Mesothelial cell of epicardium (in vitro differentiated cells): ENCODE data around the gene POLQ. TPM values are rescaled to one million over a fixed set of nuclear protein-coding genes. Genes with fewer than 3 reads are reported as not detected.
A peak's percentile ranks its signal among the peaks of the same experiment; 100 is the strongest.
"Not testable (repeated sequence)": the region's sequence is repeated elsewhere in the genome, so short reads cannot be mapped to it uniquely, and the experiment has no call there.

Source experiments
- DNase-seq, 2 experiments: peaks; one replicate each; pipeline ENCODE4 v3.0.0; 2021; ENCODE audit warnings: low spot score in 2 of 2; ENCODE audit not compliant: unreplicated experiment in 2 of 2
- H3K27ac Mint-ChIP-seq: 2 replicates; pipeline ENCODE4 v1.8.0; 2021; ENCODE audit warnings: mixed read lengths
- H3K27me3 Mint-ChIP-seq: 2 replicates; pipeline ENCODE4 v1.8.0; 2021; ENCODE audit warnings: low read depth, mixed read lengths
- H3K36me3 Mint-ChIP-seq: 2 replicates; pipeline ENCODE4 v1.8.0; 2021; ENCODE audit warnings: mixed read lengths
- H3K4me1 Mint-ChIP-seq: 2 replicates; pipeline ENCODE4 v1.8.0; 2021; ENCODE audit warnings: mixed read lengths
- H3K4me3 Mint-ChIP-seq: 2 replicates; pipeline ENCODE4 v1.8.0; 2021; ENCODE audit warnings: mild to moderate bottlenecking, moderate library complexity, mixed read lengths
- H3K9me3 Mint-ChIP-seq: 2 replicates; pipeline ENCODE4 v1.8.0; 2021; ENCODE audit warnings: mixed read lengths
- total RNA-seq: library from RNA; stranded (reverse); gene quantifications from 3 replicates; pipeline ENCODE4 v1.2.1, GENCODE V29; 2021
- TF ChIP-seq, protein P1 (sequence below): fragments of 200-600 bp; sonication (generic); IDR thresholded peaks from one replicate; pipeline ENCODE4 v1.5.0; 2021; ENCODE audit warnings: antibody characterized with exemption; ENCODE audit not compliant: unreplicated experiment

Gene POLQ
- total RNA-seq, 1 donor from 2014 or later = 4.9 TPM

DNA sequence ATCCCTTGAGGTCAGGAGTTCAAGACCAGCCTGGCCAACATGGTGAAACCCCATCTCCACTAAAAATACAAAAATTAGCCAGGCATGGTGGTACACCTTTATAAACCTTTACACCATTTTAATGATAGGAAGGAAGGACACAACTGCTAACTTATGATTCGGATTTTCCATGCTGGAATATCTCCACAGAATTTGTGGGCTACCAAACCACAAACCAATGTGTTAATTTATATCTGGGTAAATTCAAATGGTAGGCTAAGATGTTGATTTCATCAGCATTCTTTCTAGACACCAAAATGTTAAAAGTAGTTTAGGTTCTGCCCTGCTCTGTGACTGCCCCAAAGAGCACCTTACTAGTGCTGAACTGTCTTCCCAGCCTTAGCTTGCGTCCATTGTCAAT, 72.8 kb downstream of the POLQ start:
- Mint-ChIP-seq H3K9me3 (no peaks in the 10 kb centered on the region), H3K27me3 (no peaks in the 10 kb centered on the region), H3K4me3 (no peak overlapping the region), H3K36me3 (peaks cover 7% of the 10 kb centered on the region), H3K4me1 (no peaks in the 10 kb centered on the region), H3K27ac (no peak overlapping the region)
- TF ChIP-seq, protein P1, sequence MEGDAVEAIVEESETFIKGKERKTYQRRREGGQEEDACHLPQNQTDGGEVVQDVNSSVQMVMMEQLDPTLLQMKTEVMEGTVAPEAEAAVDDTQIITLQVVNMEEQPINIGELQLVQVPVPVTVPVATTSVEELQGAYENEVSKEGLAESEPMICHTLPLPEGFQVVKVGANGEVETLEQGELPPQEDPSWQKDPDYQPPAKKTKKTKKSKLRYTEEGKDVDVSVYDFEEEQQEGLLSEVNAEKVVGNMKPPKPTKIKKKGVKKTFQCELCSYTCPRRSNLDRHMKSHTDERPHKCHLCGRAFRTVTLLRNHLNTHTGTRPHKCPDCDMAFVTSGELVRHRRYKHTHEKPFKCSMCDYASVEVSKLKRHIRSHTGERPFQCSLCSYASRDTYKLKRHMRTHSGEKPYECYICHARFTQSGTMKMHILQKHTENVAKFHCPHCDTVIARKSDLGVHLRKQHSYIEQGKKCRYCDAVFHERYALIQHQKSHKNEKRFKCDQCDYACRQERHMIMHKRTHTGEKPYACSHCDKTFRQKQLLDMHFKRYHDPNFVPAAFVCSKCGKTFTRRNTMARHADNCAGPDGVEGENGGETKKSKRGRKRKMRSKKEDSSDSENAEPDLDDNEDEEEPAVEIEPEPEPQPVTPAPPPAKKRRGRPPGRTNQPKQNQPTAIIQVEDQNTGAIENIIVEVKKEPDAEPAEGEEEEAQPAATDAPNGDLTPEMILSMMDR = no peak
- DNase-seq = no peak

DNA sequence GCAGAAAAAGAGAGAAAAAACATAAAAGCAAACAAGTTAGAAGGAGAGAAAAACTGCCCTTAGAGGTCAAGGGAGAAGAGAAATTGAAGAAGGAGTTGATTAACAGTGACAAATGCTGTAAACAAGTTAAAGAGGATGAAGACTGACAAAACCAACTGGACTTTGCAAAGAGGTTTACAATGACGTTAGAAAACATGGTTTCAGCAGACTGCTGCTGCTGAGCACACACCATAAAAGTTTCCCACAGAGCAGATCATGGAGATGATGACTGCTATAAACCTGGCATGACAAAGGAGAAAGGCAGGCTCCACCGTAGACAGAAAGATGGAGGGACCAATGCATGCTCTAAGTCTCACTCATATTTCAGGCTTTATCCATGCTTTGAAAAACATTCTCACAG, 78.7 kb downstream of the POLQ start:
- Mint-ChIP-seq H3K4me3 (no peak overlapping the region), H3K27me3 (no peaks in the 10 kb centered on the region), H3K36me3 (peaks cover 13% of the 10 kb centered on the region), H3K9me3 (no peaks in the 10 kb centered on the region), H3K27ac (peak overlapping the region; percentile 13), H3K4me1 (no peaks in the 10 kb centered on the region)
- DNase-seq = no peak
- TF ChIP-seq, protein P1 = no peak

DNA sequence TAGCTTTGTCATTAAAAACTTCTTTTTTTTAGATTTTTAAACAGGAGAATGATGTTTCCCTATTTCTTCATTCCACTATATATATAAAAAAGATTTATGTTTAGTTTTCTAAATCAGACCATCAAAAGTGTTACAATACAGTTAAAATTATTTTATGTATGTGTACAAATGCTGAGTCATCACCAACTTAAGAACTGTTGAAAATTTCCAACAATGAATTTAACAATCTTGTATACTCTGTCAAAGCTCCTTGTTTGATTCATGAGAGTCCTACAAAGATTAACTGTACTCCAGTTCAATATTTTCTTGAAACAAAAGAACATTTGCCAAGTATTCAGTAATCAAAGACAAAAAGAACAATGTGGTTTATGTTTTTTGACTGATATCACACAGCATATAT, 82.0 kb downstream of the POLQ start:
- no peaks in the 10 kb centered on the region for H3K4me1 Mint-ChIP-seq
- H3K27me3 Mint-ChIP-seq = no peaks in the 10 kb centered on the region
- no peak overlapping the region for H3K27ac Mint-ChIP-seq
- H3K36me3 Mint-ChIP-seq = peaks cover 22% of the 10 kb centered on the region
- TF ChIP-seq, protein P1 = no peak
- no peaks in the 10 kb centered on the region for H3K9me3 Mint-ChIP-seq
- no peak for DNase-seq
- H3K4me3 Mint-ChIP-seq = no peak overlapping the region

DNA sequence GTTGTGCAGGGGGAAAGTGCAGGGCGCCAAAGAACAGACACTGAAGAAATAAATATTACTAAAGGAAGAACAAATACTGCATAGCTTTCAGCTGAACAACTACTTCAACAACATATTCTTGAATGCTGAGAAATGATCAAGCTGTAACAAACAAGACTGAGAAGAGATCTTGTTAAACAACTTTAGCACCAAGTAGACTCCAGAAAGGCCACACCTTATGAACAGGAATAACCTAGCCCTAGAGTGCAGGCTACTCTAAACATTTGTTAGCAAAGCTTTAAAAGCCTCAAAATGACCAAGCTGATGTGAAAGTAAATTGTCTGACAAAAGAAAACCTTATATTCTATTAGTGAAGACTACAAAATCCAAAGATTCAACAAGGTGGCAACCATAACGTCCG, 83.2 kb downstream of the POLQ start:
- TF ChIP-seq, protein P1 = no peak
- H3K27ac Mint-ChIP-seq = no peak overlapping the region

DNA sequence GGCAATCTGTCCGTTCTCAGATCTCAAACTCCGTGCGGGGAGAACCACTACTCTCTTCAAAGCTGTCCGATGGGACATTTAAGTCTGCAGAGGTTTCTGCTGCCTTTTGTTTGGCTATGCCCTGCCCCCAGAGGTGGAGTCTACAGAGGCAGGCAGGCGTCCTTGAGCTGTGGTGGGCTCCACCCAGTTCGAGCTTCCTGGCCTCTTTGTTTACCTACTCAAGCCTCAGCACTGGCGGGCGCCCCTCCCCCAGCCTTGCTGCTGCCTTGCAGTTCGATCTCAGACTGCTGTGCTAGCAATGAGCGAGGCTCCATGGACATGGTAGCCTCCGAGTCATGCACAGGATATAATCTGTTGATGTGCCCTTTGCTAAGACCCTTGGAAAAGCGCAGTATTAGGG, 94.0 kb downstream of the POLQ start:
- not testable (repeated sequence) for H3K27ac Mint-ChIP-seq, H3K27me3 Mint-ChIP-seq, H3K4me3 Mint-ChIP-seq, H3K4me1 Mint-ChIP-seq, DNase-seq
- peaks cover 39% of the 10 kb centered on the region for H3K36me3 Mint-ChIP-seq
- H3K9me3 Mint-ChIP-seq = peaks cover 28% of the 10 kb centered on the region

More for the DNA sequence above, 83.2 kb downstream of the POLQ start:
- Mint-ChIP-seq H3K27me3 (no peaks in the 10 kb centered on the region), H3K4me3 (no peak overlapping the region), H3K9me3 (no peaks in the 10 kb centered on the region), H3K36me3 (peaks cover 26% of the 10 kb centered on the region), H3K4me1 (no peaks in the 10 kb centered on the region)
- no peak for DNase-seq

DNA sequence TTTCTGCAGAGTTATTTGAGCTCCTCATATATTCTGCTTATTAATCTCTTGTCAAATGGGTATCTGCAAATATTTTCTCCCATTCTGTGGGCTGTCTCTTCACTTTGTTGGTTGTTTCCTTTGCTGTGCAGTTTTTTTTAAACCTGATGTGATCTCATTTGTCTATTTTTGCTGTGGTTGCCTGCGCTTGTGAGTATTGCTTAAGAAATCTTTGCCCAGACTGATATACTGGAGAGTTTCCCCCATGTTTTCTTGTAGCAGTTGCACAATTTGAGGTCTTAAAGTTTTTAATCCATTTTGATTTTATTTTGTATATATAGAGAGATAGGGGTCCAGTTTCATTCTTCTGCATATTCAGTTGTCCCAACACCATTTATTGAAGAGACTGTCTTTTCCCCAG, 102.3 kb downstream of the POLQ start:
- Mint-ChIP-seq H3K27ac (no peak overlapping the region), H3K4me1 (no peaks in the 10 kb centered on the region), H3K9me3 (peaks cover 30% of the 10 kb centered on the region), H3K4me3 (no peak overlapping the region), H3K27me3 (no peaks in the 10 kb centered on the region), H3K36me3 (peaks cover 26% of the 10 kb centered on the region)
- no peak for DNase-seq
- TF ChIP-seq, protein P1 = no peak
